SJCRH30 (cell line): ENCODE data around the gene BPIFB4. TPM values are rescaled to one million over a fixed set of nuclear protein-coding genes. Genes with fewer than 3 reads are reported as not detected.

ENCODE experiments used
- DNase-seq, 2 experiments: peaks; one replicate each; pipeline ENCODE4 v3.0.0-alpha.2; 2015 to 2020
- H3K27ac ChIP-seq: fragments of 250-450 bp; sonication (Bioruptor Pico); 2 replicates; pipeline ENCODE4 v1.5.1; 2020; ENCODE audit warnings: mild to moderate bottlenecking, moderate library complexity
- H3K27me3 ChIP-seq: fragments of 250-450 bp; sonication (Bioruptor Pico); 2 replicates; pipeline ENCODE4 v1.5.1; 2020; ENCODE audit warnings: mild to moderate bottlenecking, moderate library complexity
- H3K36me3 ChIP-seq: fragments of 250-450 bp; sonication (Bioruptor Pico); 2 replicates; pipeline ENCODE4 v1.5.1; 2020; ENCODE audit warnings: mild to moderate bottlenecking, moderate library complexity
- H3K4me1 ChIP-seq: fragments of 250-450 bp; sonication (Bioruptor Pico); 2 replicates; pipeline ENCODE4 v1.5.1; 2020; ENCODE audit warnings: mild to moderate bottlenecking, moderate library complexity
- H3K4me3 ChIP-seq: fragments of 250-450 bp; sonication (Bioruptor Pico); 2 replicates; pipeline ENCODE4 v1.5.1; 2020; ENCODE audit warnings: mild to moderate bottlenecking, moderate library complexity
- H3K9me3 ChIP-seq: fragments of 250-450 bp; sonication (Bioruptor Pico); replicated peaks from 2 replicates; pipeline ENCODE4 v1.5.1; 2020; ENCODE audit warnings: mild to moderate bottlenecking, moderate library complexity
- total RNA-seq: library from RNA; depleted of rRNA; stranded (reverse); fragments of >200 nt; shearing (Covaris generic); gene quantifications from 2 replicates; pipeline ENCODE4 v1.2.3, GENCODE V29; 2014

BPIFB4 gene
- total RNA-seq, 1 experiment from 2014 or later = 3.2 TPM

DNA sequence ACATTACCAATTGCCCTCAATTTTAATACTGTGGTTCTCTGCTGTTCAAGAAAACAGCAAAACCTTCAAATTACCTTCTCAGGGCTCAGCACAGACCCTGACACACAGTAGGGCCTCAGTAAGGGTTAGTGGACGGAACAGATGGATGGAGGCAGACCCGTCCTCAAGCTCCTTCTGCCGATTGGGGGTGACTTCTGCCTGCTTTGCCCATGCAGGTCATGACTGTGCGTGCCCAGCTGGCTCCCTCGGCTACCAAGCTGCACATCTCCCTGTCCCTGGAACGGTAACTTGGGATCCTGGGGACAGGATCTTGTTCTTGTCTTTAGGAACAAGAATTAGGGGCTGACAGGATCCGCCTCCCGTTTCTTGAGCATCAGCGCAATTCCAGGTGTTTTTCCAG, 9.8 kb upstream of the BPIFB4 start:
- Histone ChIP-seq H3K4me1 (peaks cover 3% of the 10 kb centered on the region), H3K9me3 (0 out of 2 replicates have a peak, but pooled peaks cover 3% of the 10 kb centered on the region), H3K27ac (no peak overlapping the region), H3K36me3 (no peaks in the 10 kb centered on the region), H3K27me3 (no peaks in the 10 kb centered on the region), H3K4me3 (no peak overlapping the region)
- no peak for DNase-seq

DNA sequence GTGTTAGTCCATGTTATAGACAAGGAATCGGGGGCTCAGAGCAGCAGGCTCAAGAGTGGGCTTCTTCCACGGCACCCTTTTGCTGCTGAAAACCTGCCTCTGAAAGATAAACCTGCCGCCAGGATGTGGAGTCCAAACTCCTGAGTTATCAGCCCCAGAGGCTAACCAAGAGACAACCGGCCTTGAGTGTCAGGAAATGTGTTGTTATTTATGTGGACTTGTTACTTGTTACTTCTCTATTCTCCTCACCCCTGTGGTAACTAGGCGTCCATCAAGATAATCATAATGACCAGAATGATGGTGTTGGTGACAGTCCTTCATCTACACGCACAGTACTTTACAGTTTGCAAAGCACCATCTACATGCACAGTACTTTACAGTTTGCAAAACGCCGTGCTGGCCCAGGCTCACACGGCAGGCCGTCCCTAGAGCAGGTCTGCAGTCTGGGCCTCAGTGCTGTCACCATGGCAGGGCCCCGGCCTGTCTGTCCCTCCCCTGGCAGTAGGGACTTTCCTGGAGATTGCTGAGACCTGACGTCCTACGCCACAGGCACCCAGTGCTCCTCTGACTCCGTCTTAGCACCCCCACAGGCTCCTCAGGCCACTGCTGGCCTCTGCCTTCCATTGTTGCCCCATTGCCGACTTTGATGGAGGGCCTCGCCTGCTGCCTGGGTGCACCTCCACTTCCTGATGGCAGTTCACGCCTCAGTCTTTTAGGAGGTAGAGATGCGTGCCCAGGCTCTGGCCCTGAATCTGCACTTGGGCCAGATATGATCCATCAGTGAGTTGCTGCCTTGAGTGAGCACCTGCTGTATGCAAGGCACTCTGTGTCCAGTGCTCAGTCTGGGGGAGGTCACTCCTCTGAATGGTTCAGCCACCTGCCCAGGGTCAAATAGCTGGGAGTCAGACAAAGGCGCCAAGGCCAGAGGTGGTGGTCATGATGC, 9.1 kb upstream of the BPIFB4 start:
- Histone ChIP-seq H3K4me1 (peaks cover 10% of the 10 kb centered on the region), H3K36me3 (no peaks in the 10 kb centered on the region), H3K27ac (no peak overlapping the region), H3K4me3 (no peak overlapping the region), H3K9me3 (0 out of 2 replicates have a peak, but pooled peaks cover 3% of the 10 kb centered on the region), H3K27me3 (no peaks in the 10 kb centered on the region)
- no peak for DNase-seq

DNA sequence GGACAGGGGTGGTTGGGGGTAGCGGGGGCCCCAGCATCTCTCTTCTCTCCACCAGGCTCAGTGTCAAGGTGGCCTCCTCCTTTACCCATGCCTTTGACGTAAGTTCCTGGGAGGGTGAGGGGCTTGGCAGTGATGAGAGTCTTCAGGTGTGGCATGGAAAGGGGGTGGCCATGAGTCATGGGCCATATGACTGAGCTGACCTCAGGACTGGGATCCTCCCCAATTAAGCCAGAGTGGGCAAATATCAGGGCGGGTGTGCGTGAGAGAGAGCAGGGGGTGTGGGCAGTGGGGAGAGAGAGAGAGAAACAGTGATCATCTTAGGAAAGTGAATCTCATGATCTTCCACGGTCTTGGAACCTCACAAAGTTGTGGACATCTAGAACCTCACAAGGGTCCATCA, 8.2 kb upstream of the BPIFB4 start:
- H3K4me3 ChIP-seq = no peak overlapping the region
- no peak for DNase-seq
- 0 out of 2 replicates have a peak, but pooled peaks cover 3% of the 10 kb centered on the region for H3K9me3 ChIP-seq
- H3K4me1 ChIP-seq = peaks cover 18% of the 10 kb centered on the region
- no peaks in the 10 kb centered on the region for H3K36me3 ChIP-seq
- H3K27ac ChIP-seq = no peak overlapping the region
- no peaks in the 10 kb centered on the region for H3K27me3 ChIP-seq

DNA sequence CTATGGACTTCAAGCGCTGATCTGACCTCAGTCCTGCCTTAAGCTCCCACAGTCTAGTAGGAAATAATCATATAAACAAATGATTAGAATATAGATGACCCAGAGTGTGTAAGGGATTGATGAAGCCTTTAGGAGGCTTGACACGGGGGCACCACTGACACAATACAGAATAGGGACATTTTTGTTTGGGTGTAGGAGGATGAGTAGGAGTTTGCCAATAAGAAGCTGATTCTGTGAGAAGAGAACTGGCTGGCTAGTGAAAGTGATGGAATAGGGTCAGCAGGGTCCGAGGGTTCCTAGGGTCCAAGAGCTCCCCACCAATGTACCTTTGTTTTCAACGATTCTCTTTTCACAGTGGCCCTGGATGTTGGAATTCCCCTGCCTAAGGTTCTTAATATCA, 7.1 kb upstream of the BPIFB4 start:
- Histone ChIP-seq H3K9me3 (0 out of 2 replicates have a peak, but pooled peaks cover 3% of the 10 kb centered on the region), H3K36me3 (no peaks in the 10 kb centered on the region), H3K4me3 (no peak overlapping the region), H3K27ac (no peak overlapping the region), H3K27me3 (no peaks in the 10 kb centered on the region), H3K4me1 (peaks cover 25% of the 10 kb centered on the region)
- DNase-seq = no peak

DNA sequence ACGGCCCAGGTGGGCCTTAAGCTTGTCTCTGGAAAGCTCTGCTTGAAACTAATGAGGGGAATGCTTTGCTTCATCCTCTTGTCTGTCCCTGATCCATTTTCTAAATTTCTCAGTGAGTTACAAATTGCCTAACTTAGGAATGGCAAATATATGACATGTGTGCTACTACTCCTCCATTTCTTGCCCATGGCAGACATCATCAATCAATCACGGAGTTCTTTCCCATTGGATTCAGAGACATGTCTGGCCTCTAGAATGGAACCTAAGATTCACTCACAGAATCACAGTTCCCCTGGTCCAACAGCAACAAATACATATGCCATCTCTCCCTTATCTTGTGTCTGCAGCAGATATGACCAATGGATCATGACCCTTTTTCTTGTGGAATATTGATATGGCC, 6.6 kb upstream of the BPIFB4 start:
- H3K9me3 ChIP-seq = 0 out of 2 replicates have a peak, but pooled peaks cover 3% of the 10 kb centered on the region
- no peak overlapping the region for H3K27ac ChIP-seq
- no peaks in the 10 kb centered on the region for H3K27me3 ChIP-seq
- no peak for DNase-seq
- H3K36me3 ChIP-seq = no peaks in the 10 kb centered on the region
- peaks cover 25% of the 10 kb centered on the region for H3K4me1 ChIP-seq
- no peak overlapping the region for H3K4me3 ChIP-seq

DNA sequence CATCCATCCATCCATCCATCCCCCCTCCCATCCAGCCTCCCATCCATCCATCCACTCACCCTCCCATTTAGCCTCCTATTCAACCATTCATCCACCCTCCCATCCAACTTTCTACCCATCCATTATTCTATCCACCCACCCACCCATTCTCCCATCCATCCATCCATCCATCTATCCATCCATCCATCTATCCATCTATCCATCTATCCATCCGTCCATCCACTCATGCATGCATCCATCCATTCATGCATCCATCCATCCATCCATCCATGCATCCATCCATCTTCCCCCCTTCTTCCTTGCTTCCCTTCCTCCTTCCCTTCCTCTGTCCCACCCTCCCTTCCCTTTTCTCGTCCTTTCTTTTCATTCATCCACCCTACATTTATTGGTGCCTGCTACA, 4.8 kb upstream of the BPIFB4 start:
- Histone ChIP-seq H3K4me1 (peaks cover 38% of the 10 kb centered on the region), H3K36me3 (no peaks in the 10 kb centered on the region), H3K27me3 (no peaks in the 10 kb centered on the region), H3K4me3 (no peak overlapping the region), H3K9me3 (0 out of 2 replicates have a peak, but pooled peaks cover 3% of the 10 kb centered on the region), H3K27ac (peak overlapping the region; percentile 50)
- DNase-seq = no peak

DNA sequence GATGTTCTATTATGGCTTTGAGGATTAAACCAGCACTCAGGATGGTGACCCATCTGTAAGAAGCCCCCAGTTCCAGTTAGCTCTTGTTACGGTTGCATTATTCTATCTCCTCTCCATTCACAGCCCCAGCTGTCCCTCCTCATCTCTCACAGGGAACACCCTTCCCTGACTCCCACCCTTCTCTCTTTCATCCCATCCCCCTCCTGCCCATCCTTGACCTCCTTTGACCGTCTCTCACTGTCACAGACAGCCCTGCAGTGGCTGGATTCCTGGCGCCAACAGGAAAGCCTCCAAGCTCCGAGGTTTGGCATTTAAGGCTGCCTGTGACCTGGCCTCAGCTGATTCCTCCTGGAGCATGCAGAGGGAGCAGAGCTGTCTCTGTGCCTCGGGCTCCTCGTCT, 4.2 kb upstream of the BPIFB4 start:
- peak; percentile 82 for DNase-seq
- no peaks in the 10 kb centered on the region for H3K27me3 ChIP-seq
- H3K36me3 ChIP-seq = no peaks in the 10 kb centered on the region

DNA sequence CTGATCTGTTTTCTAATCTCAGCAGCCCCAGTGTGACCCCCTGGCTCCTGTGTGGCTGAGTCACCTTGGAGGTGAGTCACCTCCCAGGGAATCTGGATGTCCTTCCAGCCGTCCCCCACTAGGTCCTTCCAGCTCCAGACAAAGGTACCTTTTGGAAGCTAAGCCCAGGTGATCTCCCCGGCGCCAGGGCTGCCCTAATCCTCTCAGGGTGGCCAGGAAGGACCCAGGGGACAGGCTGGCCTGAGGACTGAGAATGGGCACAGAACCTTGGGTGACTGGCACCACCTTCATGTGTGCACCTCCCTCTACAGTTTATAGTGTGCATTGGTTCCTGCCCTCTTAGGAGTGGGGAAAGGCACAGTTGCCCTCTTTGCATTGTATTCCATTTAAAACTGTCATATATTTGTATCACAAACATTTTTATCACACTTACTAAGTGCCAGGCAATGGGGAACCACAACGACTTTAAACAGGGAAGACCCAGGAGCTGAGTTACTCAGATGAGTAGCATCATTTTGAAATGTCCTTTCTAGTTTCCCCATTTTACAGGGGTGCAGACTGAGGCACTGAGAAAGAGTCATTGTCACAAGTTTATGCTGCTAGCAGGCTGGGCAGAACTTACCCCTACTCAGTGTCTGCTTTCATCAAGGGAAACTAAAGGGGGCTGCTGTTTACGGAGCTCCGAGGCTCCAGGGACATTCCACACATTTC, 2.6 kb upstream of the BPIFB4 start:
- Histone ChIP-seq H3K27ac (no peak overlapping the region; the same call in 1 of the 2 replicates), H3K4me3 (no peak overlapping the region), H3K36me3 (no peaks in the 10 kb centered on the region), H3K4me1 (peaks cover 43% of the 10 kb centered on the region), H3K27me3 (no peaks in the 10 kb centered on the region), H3K9me3 (0 out of 2 replicates have a peak, but pooled peaks cover 3% of the 10 kb centered on the region)
- DNase-seq = peak in 1 of 2 experiments; percentile 59

More for the DNA sequence above, 4.2 kb upstream of the BPIFB4 start:
- peaks cover 43% of the 10 kb centered on the region for H3K4me1 ChIP-seq
- 0 out of 2 replicates have a peak, but pooled peaks cover 3% of the 10 kb centered on the region for H3K9me3 ChIP-seq
- H3K4me3 ChIP-seq = no peak overlapping the region
- peak overlapping the region; percentile 50 for H3K27ac ChIP-seq

DNA sequence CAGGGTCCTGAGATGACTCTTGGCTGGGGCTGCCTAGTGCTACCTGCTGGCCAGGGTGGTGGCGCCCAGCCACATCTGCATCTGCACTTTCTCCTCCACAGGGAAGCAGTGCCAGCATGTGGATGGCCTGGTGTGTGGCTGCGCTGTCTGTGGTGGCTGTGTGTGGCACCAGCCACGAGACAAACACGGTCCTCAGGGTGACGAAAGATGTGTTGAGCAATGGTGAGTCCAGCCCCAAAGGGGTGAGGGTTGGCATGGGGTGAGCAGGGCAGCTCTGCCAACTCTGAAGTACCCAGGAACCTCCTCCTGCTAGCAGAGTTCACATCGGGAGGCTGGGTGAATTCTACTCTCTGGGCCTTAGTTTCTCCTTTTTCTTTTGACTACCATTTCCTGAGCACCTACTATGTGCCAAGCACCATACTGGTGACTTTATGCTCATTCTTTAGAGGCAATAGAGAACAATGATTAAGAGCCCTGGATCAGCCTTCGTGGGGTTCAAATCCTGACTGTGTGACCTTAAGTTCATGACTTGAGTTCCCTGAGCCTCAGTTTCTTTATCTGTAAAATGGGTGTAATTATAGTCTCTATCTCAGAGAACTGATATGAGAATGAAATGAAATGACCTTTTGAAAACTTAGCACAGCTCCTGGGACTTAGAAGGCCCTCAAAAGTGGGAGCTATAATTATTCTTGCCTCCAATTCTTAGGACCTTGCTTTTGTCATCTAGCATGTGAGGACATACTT, 2.1 kb downstream of the BPIFB4 start:
- Histone ChIP-seq H3K27me3 (no peaks in the 10 kb centered on the region), H3K36me3 (no peaks in the 10 kb centered on the region), H3K9me3 (no peaks in the 10 kb centered on the region), H3K4me3 (no peak overlapping the region), H3K27ac (no peak overlapping the region), H3K4me1 (peaks cover 20% of the 10 kb centered on the region)
- no peak for DNase-seq

DNA sequence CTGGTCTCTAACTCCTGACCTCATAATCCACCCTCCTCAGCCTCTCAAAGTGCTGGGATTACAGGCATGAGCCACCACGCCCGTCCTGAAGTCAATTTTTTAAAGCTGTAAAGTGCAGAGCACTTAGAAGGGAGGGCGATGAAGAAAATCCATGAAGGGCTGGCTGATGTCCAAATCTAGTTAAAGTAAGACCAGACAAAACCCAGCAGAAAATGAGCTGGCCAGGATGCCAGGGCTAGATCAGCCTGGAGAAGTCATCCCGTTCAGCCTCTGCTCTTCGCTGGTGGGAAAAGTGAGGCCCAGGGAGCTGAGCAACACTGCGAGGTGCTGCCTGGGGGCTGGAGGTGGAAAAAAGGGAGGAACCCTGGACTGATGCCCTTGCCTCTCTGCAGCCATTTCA, 3.1 kb downstream of the BPIFB4 start:
- Histone ChIP-seq H3K36me3 (no peaks in the 10 kb centered on the region), H3K9me3 (no peaks in the 10 kb centered on the region), H3K27ac (no peak overlapping the region), H3K4me3 (no peak overlapping the region), H3K27me3 (no peaks in the 10 kb centered on the region), H3K4me1 (peaks cover 17% of the 10 kb centered on the region)
- DNase-seq = no peak

DNA sequence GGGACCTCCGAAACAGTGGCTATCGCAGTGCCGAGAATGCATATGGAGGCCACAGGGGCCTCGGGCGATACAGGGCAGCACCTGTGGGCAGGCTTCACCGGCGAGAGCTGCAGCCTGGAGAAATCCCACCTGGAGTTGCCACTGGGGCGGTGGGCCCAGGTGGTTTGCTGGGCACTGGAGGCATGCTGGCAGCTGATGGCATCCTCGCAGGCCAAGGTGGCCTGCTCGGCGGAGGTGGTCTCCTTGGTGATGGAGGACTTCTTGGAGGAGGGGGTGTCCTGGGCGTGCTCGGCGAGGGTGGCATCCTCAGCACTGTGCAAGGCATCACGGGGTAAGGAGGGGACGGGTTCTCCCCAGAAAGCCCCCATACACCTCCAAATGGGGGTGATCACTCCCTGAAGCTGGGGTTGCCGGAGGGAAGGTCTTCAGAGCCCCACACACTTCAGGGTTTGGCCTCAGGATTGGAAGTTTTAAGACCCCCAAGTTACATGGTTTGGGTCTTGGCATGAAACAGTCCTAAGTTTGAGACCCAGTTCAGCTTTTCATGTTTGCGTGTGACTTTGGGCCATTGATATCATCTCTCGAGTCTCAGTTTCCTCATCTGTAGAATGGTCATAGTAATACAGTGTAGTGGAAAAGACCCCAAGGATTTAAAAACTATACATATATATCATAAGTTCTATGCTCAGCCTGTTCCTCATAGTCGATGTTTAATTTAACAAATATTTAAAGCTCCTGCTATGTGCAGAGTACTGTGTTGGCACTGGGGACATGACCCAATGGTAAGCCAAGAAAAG, 4.3 kb downstream of the BPIFB4 start:
- H3K36me3 ChIP-seq = no peaks in the 10 kb centered on the region
- no peaks in the 10 kb centered on the region for H3K27me3 ChIP-seq
- no peak overlapping the region for H3K4me3 ChIP-seq
- no peaks in the 10 kb centered on the region for H3K9me3 ChIP-seq
- no peak overlapping the region for H3K27ac ChIP-seq
- peaks cover 14% of the 10 kb centered on the region for H3K4me1 ChIP-seq
- no peak for DNase-seq

DNA sequence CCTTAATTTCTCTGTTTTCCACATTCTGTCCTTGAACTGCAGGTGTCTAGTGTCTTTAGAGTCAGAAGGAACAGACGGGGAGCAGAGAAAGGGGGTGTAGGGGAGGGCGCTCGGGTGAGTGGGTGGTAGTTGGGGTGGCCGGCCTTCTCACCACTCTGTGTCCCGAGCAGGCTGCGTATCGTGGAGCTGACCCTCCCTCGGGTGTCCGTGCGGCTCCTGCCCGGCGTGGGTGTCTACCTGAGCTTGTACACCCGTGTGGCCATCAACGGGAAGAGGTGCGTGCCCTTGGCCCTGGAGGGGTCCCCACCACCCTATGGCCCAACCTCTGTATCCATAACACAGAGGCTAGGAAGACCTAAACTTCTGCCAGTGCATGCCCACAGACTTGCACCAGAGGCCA, 5.3 kb downstream of the BPIFB4 start:
- Histone ChIP-seq H3K27ac (no peak overlapping the region), H3K4me1 (peaks cover 4% of the 10 kb centered on the region), H3K4me3 (no peak overlapping the region), H3K27me3 (no peaks in the 10 kb centered on the region), H3K36me3 (no peaks in the 10 kb centered on the region), H3K9me3 (no peaks in the 10 kb centered on the region)
- DNase-seq = no peak

DNA sequence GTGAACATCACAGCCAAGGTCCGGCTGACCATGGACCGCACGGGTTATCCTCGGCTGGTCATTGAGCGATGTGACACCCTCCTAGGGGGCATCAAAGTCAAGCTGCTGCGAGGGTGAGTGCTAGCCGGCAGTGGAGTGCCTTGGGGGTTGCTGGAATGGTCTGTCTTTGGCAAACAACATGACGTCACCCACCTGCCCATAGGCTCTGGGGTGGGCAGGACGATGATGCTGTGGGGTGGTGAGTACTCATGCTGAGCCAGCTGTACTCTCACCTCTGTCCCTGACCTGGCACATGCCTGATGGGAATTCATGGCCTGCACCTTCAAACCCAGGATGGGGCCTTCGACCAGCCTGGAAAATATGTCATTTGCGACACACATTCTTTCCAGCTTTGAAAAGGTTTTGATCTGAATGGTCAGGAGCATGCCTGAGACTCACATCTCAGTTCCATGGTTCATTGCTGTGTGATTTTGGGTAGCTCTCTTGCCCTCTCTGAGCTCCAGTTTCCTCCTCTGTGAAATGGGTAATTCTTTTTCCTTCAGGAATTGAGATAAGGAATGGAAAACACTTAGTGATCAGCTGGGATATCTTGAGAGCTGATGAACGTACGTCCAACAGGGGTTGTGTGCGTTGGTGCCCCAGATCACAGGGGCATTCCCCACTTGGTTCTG, 6.7 kb downstream of the BPIFB4 start:
- no peaks in the 10 kb centered on the region for H3K4me1 ChIP-seq
- no peaks in the 10 kb centered on the region for H3K9me3 ChIP-seq
- no peak overlapping the region for H3K27ac ChIP-seq
- no peak for DNase-seq
- no peaks in the 10 kb centered on the region for H3K36me3 ChIP-seq
- H3K27me3 ChIP-seq = no peaks in the 10 kb centered on the region
- no peak overlapping the region for H3K4me3 ChIP-seq
